ENCODE data around the gene SLC12A5. TPM values are rescaled to one million over a fixed set of nuclear protein-coding genes. Genes with fewer than 3 reads are reported as not detected.

SLC12A5 gene
- total RNA-seq, 4 donors from 2014 or later = not detected

- TF ChIP-seq CTCF (IDR thresholded peaks at IDR 0.05) = no peak
- Histone ChIP-seq H3K36me3 (peaks cover 47 to 100% (median 58%) of the 10 kb centered on the region in 3 donors), H3K9me3 (no peaks in the 10 kb centered on the region), H3K4me1 (peaks cover 0 to 12% (median 5%) of the 10 kb centered on the region in 3 donors), H3K27ac (no peak overlapping the region), H3K4me3 (no peak overlapping the region), H3K27me3 (no peaks in the 10 kb centered on the region)
- DNase-seq = no peak
- intact Hi-C loops (cut with DNase I) = no loop called here
- 91 to 94% methylated on average over 3 of the region's 3 CpGs for WGBS, 2 donors
Measured at GRCh38 chr20:46065691-46066090, 36.7 kb downstream of the SLC12A5 start.

GRCh38 chr20:46070215-46070900 lies 41.3 kb downstream of the SLC12A5 start:
- WGBS, 2 donors = 89 to 94% methylated on average over 19 to 20 of the region's 20 CpGs

GRCh38 chr20:46071573-46071972 lies 42.6 kb downstream of the SLC12A5 start:
- intact Hi-C loops (cut with DNase I) = no loop called here
- 62 to 79% methylated on average over 3 of the region's 3 CpGs for WGBS, 2 donors

More at GRCh38 chr20:46070215-46070900, 41.3 kb downstream of the SLC12A5 start:
- H3K27ac ChIP-seq = no peak overlapping the region
- H3K4me3 ChIP-seq = no peak overlapping the region
- peaks cover 0 to 7% (median 0%) of the 10 kb centered on the region in 3 donors for H3K4me1 ChIP-seq
- TF ChIP-seq CTCF (IDR thresholded peaks at IDR 0.05) (no peak), POLR2A (IDR thresholded peaks at IDR 0.05) (no peak)
- no peaks in the 10 kb centered on the region for H3K9me3 ChIP-seq
- H3K27me3 ChIP-seq = no peaks in the 10 kb centered on the region
- intact Hi-C loops (cut with DNase I) = no loop called here
- DNase-seq = no peak
- peaks cover 13 to 74% (median 36%) of the 10 kb centered on the region in 3 donors for H3K36me3 ChIP-seq

GRCh38 chr20:46073024-46073423 lies 44.0 kb downstream of the SLC12A5 start:
- H3K27me3 ChIP-seq = no peaks in the 10 kb centered on the region
- H3K4me1 ChIP-seq = peaks cover 0 to 7% (median 0%) of the 10 kb centered on the region in 3 donors
- no peak overlapping the region for H3K4me3 ChIP-seq
- H3K36me3 ChIP-seq = peaks cover 0 to 73% (median 16%) of the 10 kb centered on the region in 3 donors
- no peak overlapping the region for H3K27ac ChIP-seq
- intact Hi-C loops (cut with DNase I) = no loop called here
- H3K9me3 ChIP-seq = no peaks in the 10 kb centered on the region
- WGBS, 2 donors = 75 to 78% methylated on average over 4 of the region's 4 CpGs
- TF ChIP-seq POLR2A (IDR thresholded peaks at IDR 0.05) (no peak), CTCF (IDR thresholded peaks at IDR 0.05) (no peak)
- no peak for DNase-seq

More at GRCh38 chr20:46071573-46071972, 42.6 kb downstream of the SLC12A5 start:
- H3K4me1 ChIP-seq = peaks cover 0 to 7% (median 0%) of the 10 kb centered on the region in 3 donors
- no peak for DNase-seq
- no peak for TF ChIP-seq POLR2A (IDR thresholded peaks at IDR 0.05)
- no peak for TF ChIP-seq CTCF (IDR thresholded peaks at IDR 0.05)
- H3K4me3 ChIP-seq = no peak overlapping the region
- H3K27me3 ChIP-seq = no peaks in the 10 kb centered on the region
- H3K36me3 ChIP-seq = peaks cover 6 to 73% (median 24%) of the 10 kb centered on the region in 3 donors
- H3K9me3 ChIP-seq = no peaks in the 10 kb centered on the region
- no peak overlapping the region for H3K27ac ChIP-seq

- Histone ChIP-seq H3K36me3 (peaks cover 0 to 73% (median 17%) of the 10 kb centered on the region in 3 donors), H3K4me3 (no peak overlapping the region), H3K27me3 (no peaks in the 10 kb centered on the region), H3K4me1 (peaks cover 0 to 7% (median 0%) of the 10 kb centered on the region in 3 donors), H3K9me3 (no peaks in the 10 kb centered on the region), H3K27ac (no peak overlapping the region)
- intact Hi-C loops (cut with DNase I) = no loop called here
- no peak for DNase-seq
- WGBS, 2 donors = 48 to 62% methylated on average over 3 of the region's 3 CpGs
- TF ChIP-seq CTCF (IDR thresholded peaks at IDR 0.05) (no peak), POLR2A (IDR thresholded peaks at IDR 0.05) (no peak)
Measured at GRCh38 chr20:46073443-46073842, 44.4 kb downstream of the SLC12A5 start.
